GM12878 (cell line): ENCODE results near the gene CLASP1. TPM values are rescaled to one million over a fixed set of nuclear protein-coding genes. Genes with fewer than 3 reads are reported as not detected.

ENCODE experiments used
- ATAC-seq: fragments of 200-7000 bp; cut with Tn5 transposase; 3 replicates; pipeline ENCODE4 v1.9.1; 2020; ENCODE audit warnings: mild to moderate bottlenecking, moderate library complexity
- BruUV-seq: library from RNA; stranded (reverse); fragments of 400-500 nt; replicated peaks from 2 replicates; lab custom pipeline; 2021; lab: Mats Ljungman, UMichigan
- CTCF ChIA-PET: fragments of 300-600 bp; sonication (Branson Sonifier 250); formaldehyde crosslinking; extraction: SDS; loops from one replicate; lab custom pipeline; 2021; ENCODE audit warnings: inconsistent platforms; lab: Yijun Ruan, JAX
- POLR2A ChIA-PET: fragments of 350-600 bp; formaldehyde crosslinking; extraction: SDS; loops from one replicate; lab custom pipeline; 2021; ENCODE audit warnings: inconsistent platforms; lab: Charles Lee
- RAD21 ChIA-PET: fragments of 300-600 bp; sonication (Branson Sonifier 250); formaldehyde crosslinking; loops from one replicate; lab custom pipeline; 2023; ENCODE audit warnings: antibody characterized with exemption; ENCODE audit not compliant: unreplicated experiment; lab: Charles Lee
- SMC1A ChIA-PET: fragments of 300-600 bp; sonication (Branson Sonifier 250); formaldehyde crosslinking; loops from one replicate; lab custom pipeline; 2023; ENCODE audit not compliant: unreplicated experiment, uncharacterized antibody; lab: Charles Lee
- DNase-seq: peaks from one replicate; pipeline ENCODE4 v3.0.0-alpha.2; 2011; ENCODE audit warnings: low read depth, low spot score
- FAIRE-seq: peaks from 3 replicates; lab custom pipeline; 2011; peaks lifted over from hg19 to GRCh38; lab: Jason Lieb, UNC
- H2AFZ ChIP-seq: 2 replicates; pipeline ENCODE4 v1.6.0; 2011; ENCODE audit warnings: low read depth, low read length, control low read depth; ENCODE audit not compliant: control insufficient read depth
- H3K27ac ChIP-seq: 2 replicates; pipeline ENCODE4 v1.5.1; 2011; ENCODE audit warnings: control low read depth; ENCODE audit not compliant: control insufficient read depth, insufficient read depth
- H3K27me3 ChIP-seq, 2 experiments: replicated peaks in 1 of 2; 2 replicates each; pipeline versions ENCODE4 v1.6.0 to v1.6.1; 2011; ENCODE audit warnings: low read length in 1 of 2; ENCODE audit not compliant: control insufficient read depth in 2 of 2, insufficient read depth in 2 of 2
- H3K36me3 ChIP-seq, 2 experiments: 2 replicates each; pipeline ENCODE4 v1.5.1; 2011; ENCODE audit warnings: low read length in 1 of 2; ENCODE audit not compliant: control insufficient read depth in 2 of 2, insufficient read depth in 2 of 2
- H3K4me1 ChIP-seq: 2 replicates; pipeline ENCODE4 v1.6.1; 2011; ENCODE audit warnings: mild to moderate bottlenecking, low read length, moderate library complexity, mixed read lengths; ENCODE audit not compliant: control insufficient read depth, insufficient read depth
- H3K4me2 ChIP-seq: 2 replicates; pipeline ENCODE4 v1.6.0; 2011; ENCODE audit warnings: control low read depth; ENCODE audit not compliant: control insufficient read depth, insufficient read depth
- H3K4me3 ChIP-seq: fragments of 200-600 bp; sonication (generic); 2 replicates; pipeline ENCODE4 v1.5.1; 2016
- H3K79me2 ChIP-seq: 2 replicates; pipeline ENCODE4 v1.6.0; 2011; ENCODE audit warnings: low read length; ENCODE audit not compliant: control insufficient read depth, insufficient read depth
- H3K9ac ChIP-seq: 2 replicates; pipeline ENCODE4 v1.8.0; 2011; ENCODE audit warnings: low read length, control low read depth, mixed read lengths; ENCODE audit not compliant: control insufficient read depth, insufficient read depth
- H3K9me3 ChIP-seq: replicated peaks from 3 replicates; pipeline ENCODE4 v1.5.1; 2011; ENCODE audit warnings: mild to moderate bottlenecking, low read length; ENCODE audit not compliant: control insufficient read depth, insufficient read depth
- H4K20me1 ChIP-seq: 2 replicates; pipeline ENCODE4 v1.6.0; 2011; ENCODE audit not compliant: control insufficient read depth, insufficient read depth
- BMI1 ChIP-seq: fragments of 450-650 bp; IDR thresholded peaks from 2 replicates; pipeline ENCODE4 v1.6.1; 2016; ENCODE audit warnings: mild to moderate bottlenecking, moderate library complexity, borderline replicate concordance
- GATAD2B ChIP-seq: fragments of 450-650 bp; conservative IDR thresholded peaks from 2 replicates; pipeline ENCODE4 v1.6.1; 2017; ENCODE audit warnings: low read depth, mild to moderate bottlenecking, moderate library complexity
- HDGF ChIP-seq: fragments of 450-650 bp; IDR thresholded peaks from 2 replicates; pipeline ENCODE4 v1.6.1; 2016; ENCODE audit warnings: antibody characterized with exemption
- IKZF1 ChIP-seq: fragments of 450-650 bp; conservative IDR thresholded peaks from 2 replicates; pipeline ENCODE4 v1.6.1; 2017; ENCODE audit warnings: antibody characterized with exemption, mild to moderate bottlenecking
- IKZF2 ChIP-seq, 2 experiments: fragments of 450-650 bp; IDR thresholded peaks; 2 replicates each; pipeline ENCODE4 v1.6.1; 2017; ENCODE audit warnings: mild to moderate bottlenecking in 2 of 2, moderate library complexity in 2 of 2
- POLR2AphosphoS2 ChIP-seq: IDR thresholded peaks from 2 replicates; pipeline ENCODE4 v1.6.1; 2011; ENCODE audit warnings: low read depth, mild to moderate bottlenecking, low read length, improper control_type of control experiment, moderate library complexity
- SMAD1 ChIP-seq: fragments of 450-650 bp; IDR thresholded peaks from 2 replicates; pipeline ENCODE4 v1.6.1; 2018; ENCODE audit warnings: mild to moderate bottlenecking, low read depth; ENCODE audit not compliant: partially characterized antibody
- SREBF1 ChIP-seq: IDR thresholded peaks from 2 replicates; pipeline ENCODE4 v1.6.1; 2012; ENCODE audit warnings: mild to moderate bottlenecking, low read length
- TARDBP ChIP-seq: IDR thresholded peaks from 2 replicates; pipeline ENCODE4 v1.6.1; 2016; ENCODE audit warnings: borderline replicate concordance
- YBX1 ChIP-seq: fragments of 450-650 bp; IDR thresholded peaks from 2 replicates; pipeline ENCODE4 v1.6.1; 2016; ENCODE audit warnings: antibody characterized with exemption
- ZNF207 ChIP-seq: fragments of 450-650 bp; IDR thresholded peaks from 2 replicates; pipeline ENCODE4 v1.6.1; 2014; ENCODE audit warnings: antibody characterized with exemption, mild to moderate bottlenecking, borderline replicate concordance
- ZSCAN29 ChIP-seq: fragments of 450-650 bp; IDR thresholded peaks from 2 replicates; pipeline ENCODE4 v1.6.1; 2017; ENCODE audit warnings: mild to moderate bottlenecking, moderate library complexity
- ZZZ3 ChIP-seq: IDR thresholded peaks from 2 replicates; pipeline ENCODE4 v1.6.1; 2011; ENCODE audit warnings: low read depth; ENCODE audit not compliant: control insufficient read depth, insufficient read length
- WGBS: methylation state at CpG from one replicate; pipeline ENCODE4 v1.1.6; 2016; ENCODE audit warnings: low lambda C conversion rate; ENCODE audit not compliant: insufficient replicate concordance, insufficient coverage; ENCODE audit errors: missing lambda C conversion rate; 5-methylcytosine and 5-hydroxymethylcytosine counted together
- in situ Hi-C: fragments of 300-500 bp; cut with MboI; formaldehyde crosslinking; loops from 9 replicates; pipeline ENCODE4 v1.14.3; 2018; ENCODE audit warnings: mixed read lengths
- intact Hi-C: fragments of 100-400 bp; cut with micrococcal nuclease; formaldehyde crosslinking; loops from one replicate; pipeline ENCODE4 v1.14.2; 2022; ENCODE audit not compliant: unreplicated experiment
- polyA plus RNA-seq, 11 experiments: library from polyadenylated mRNA; depleted of rRNA in 4 of 11; unstranded in 6 of 11; stranded (reverse) in 5 of 11; fragments of >200 nt; fragmentation: Nextera tagmentation in 4 of 11; fragmentation: Illumina TruSeq in 1 of 11; extraction: Ambion mirVana in 4 of 11; extraction: Trizol in 1 of 11; gene quantifications; 1 replicate in 1 of 11; 2 replicates in 10 of 11; pipeline versions ENCODE4 v1.2.1 to v1.2.3, GENCODE V29; 2011 to 2016; ENCODE audit warnings: inconsistent platforms in 2 of 11, missing spikeins in 2 of 11, low read depth in 1 of 11
- total RNA-seq, 4 experiments: library from RNA; depleted of rRNA in 3 of 4; stranded (reverse); fragments of >200 nt in 3 of 4; fragmentation: Illumina TruSeq in 1 of 4; extraction: Trizol in 1 of 4; gene quantifications; 2 replicates each; pipeline versions ENCODE4 v1.2.1 to v1.2.3, GENCODE V29; 2013 to 2021
- TF ChIP-seq, protein P1 (sequence below), 3 experiments: IDR thresholded peaks in 2 of 3; conservative IDR thresholded peaks in 1 of 3; 2 replicates each; pipeline ENCODE4 v1.5.1; 2011; ENCODE audit warnings: low read depth in 3 of 3, low read length in 3 of 3, mild to moderate bottlenecking in 3 of 3, control low read depth in 2 of 3, moderate library complexity in 2 of 3, inconsistent platforms in 1 of 3, mixed read lengths in 1 of 3; ENCODE audit not compliant: control insufficient read depth in 2 of 3, insufficient read depth in 1 of 3; ENCODE audit errors: extremely low read depth in 1 of 3
- TF ChIP-seq, protein P2 (sequence below): IDR thresholded peaks from 2 replicates; pipeline ENCODE4 v1.6.1; 2011; ENCODE audit warnings: low read depth, low read length, improper control_type of control experiment, borderline replicate concordance

Gene CLASP1
- total and polyA plus RNA-seq, 10 of the 15 experiments (the other 5 are each of a cell fraction or from before 2014, with no cell fraction given), result 1.4 to 62.4 (median 32.9) TPM

DNA sequence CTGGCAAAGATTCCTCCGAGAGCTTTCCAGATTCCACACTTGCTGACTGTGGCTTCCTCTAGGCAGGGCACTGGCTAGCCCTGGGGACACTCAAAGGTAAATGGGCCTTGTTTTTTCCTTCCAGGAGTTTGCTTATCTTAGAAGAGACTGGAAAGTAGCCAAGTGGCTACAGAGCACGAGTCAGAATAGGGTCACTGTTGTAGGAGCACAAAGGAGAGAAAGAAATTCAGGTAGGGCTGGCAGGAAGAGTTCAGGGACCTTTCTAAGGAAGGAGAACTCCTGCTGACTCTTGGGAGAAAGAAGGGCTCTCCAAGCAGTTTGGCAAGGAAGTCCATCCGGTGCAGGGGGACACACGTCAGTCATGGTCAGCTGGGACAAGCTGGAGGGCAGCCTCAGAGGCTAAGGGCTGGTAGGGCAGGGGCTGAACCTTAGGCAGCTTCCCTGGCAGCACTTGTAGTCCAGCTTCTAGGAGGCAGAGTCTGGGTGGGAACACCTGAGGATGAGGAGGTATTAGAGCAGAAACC is 47.9 kb upstream of the CLASP1 start:
- ChIA-PET SMC1A (no interaction called here), RAD21 (no interaction called here), CTCF (no interaction called here), POLR2A (no interaction called here)
- H3K79me2 ChIP-seq, result no peaks in the 10 kb centered on the region
- 36% methylated on average over 4 of the region's 4 CpGs for WGBS
- FAIRE-seq (no peak), ATAC-seq (no peak), DNase-seq (no peak)
- no peak for TF ChIP-seq ZNF207
- TF ChIP-seq YBX1, result no peak
- TF ChIP-seq SMAD1, result no peak
- in situ Hi-C loops, result no loop called here
- BruUV-seq, result no TSS peak
- H2AFZ ChIP-seq, result no peak overlapping the region
- no peaks in the 10 kb centered on the region for H4K20me1 ChIP-seq
- H3K36me3 ChIP-seq, result no peaks in the 10 kb centered on the region
- intact Hi-C loops, result loop anchor here (5.0 kb wide), 1 partner anchor 100 kb away; no protein-coding TSS in a partner anchor
- H3K4me2 ChIP-seq, result no peak overlapping the region
- peaks cover 15% of the 10 kb centered on the region for H3K4me1 ChIP-seq
- H3K9me3 ChIP-seq, result no peaks in the 10 kb centered on the region
- H3K27ac ChIP-seq, result no peak overlapping the region
- no peak overlapping the region for H3K4me3 ChIP-seq
- no peak overlapping the region for H3K9ac ChIP-seq
- H3K27me3 ChIP-seq, result no peaks in the 10 kb centered on the region

DNA sequence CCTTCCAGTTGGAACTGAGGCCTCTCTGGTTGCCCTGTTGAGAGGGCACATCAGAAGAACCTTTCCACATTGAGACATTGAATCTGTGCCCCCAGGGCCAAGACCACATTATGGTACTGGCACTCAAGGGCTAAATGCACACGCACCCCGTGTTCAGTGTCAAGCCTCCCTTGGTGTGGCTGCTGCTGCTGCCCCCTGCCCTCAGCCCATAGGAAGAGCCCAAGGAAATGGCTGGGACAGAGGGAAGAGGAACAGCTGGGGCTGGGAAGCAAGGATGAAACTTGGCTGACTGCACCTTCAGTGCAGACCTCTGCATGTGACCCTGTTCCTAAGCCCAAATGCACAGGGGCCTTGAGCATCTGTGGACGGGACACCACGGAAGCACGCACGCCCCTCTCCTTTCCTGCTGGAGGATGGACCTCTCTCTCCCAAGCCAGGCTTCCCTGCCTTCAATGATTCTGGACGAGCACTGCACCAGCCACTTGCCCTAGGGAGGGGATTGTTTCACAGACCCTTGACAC is 47.2 kb upstream of the CLASP1 start:
- POLR2A ChIA-PET, result no interaction called here
- WGBS, result 82% methylated on average over 7 of the region's 7 CpGs
- TF ChIP-seq SREBF1 (no peak), TARDBP (no peak), POLR2AphosphoS2 (no peak), ZZZ3 (no peak), HDGF (no peak), BMI1 (no peak), IKZF1 (no peak), IKZF2 (IDR thresholded peaks at IDR 0.05) (no peak), GATAD2B (no peak), ZSCAN29 (no peak)
- TF ChIP-seq, protein P1, sequence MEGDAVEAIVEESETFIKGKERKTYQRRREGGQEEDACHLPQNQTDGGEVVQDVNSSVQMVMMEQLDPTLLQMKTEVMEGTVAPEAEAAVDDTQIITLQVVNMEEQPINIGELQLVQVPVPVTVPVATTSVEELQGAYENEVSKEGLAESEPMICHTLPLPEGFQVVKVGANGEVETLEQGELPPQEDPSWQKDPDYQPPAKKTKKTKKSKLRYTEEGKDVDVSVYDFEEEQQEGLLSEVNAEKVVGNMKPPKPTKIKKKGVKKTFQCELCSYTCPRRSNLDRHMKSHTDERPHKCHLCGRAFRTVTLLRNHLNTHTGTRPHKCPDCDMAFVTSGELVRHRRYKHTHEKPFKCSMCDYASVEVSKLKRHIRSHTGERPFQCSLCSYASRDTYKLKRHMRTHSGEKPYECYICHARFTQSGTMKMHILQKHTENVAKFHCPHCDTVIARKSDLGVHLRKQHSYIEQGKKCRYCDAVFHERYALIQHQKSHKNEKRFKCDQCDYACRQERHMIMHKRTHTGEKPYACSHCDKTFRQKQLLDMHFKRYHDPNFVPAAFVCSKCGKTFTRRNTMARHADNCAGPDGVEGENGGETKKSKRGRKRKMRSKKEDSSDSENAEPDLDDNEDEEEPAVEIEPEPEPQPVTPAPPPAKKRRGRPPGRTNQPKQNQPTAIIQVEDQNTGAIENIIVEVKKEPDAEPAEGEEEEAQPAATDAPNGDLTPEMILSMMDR (IDR thresholded peaks at IDR 0.05 in 2 of 3, conservative IDR thresholded peaks at IDR 0.05 in 1 of 3; ENCODE audit: control insufficient read depth in 2 of 3, extremely low read depth in 1 of 3, insufficient read depth in 1 of 3, low read depth in 3 of 3, low read length in 3 of 3), result no peak
- TF ChIP-seq, protein P2, sequence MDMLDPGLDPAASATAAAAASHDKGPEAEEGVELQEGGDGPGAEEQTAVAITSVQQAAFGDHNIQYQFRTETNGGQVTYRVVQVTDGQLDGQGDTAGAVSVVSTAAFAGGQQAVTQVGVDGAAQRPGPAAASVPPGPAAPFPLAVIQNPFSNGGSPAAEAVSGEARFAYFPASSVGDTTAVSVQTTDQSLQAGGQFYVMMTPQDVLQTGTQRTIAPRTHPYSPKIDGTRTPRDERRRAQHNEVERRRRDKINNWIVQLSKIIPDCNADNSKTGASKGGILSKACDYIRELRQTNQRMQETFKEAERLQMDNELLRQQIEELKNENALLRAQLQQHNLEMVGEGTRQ, result no peak

More for the DNA sequence above, 47.2 kb upstream of the CLASP1 start:
- no peak for FAIRE-seq
- intact Hi-C loops (loop anchor here (5.0 kb wide), 1 partner anchor 99 kb away; no protein-coding TSS in a partner anchor), in situ Hi-C loops (no loop called here)
- no peaks in the 10 kb centered on the region for H3K9me3 ChIP-seq
- BruUV-seq, result no TSS peak
- peaks cover 15% of the 10 kb centered on the region for H3K4me1 ChIP-seq
- no peaks in the 10 kb centered on the region for H3K36me3 ChIP-seq
- ChIA-PET RAD21 (no interaction called here), SMC1A (no interaction called here), CTCF (no interaction called here)
- H3K27ac ChIP-seq, result no peak overlapping the region
- H3K27me3 ChIP-seq, result no peaks in the 10 kb centered on the region
- no peak overlapping the region for H3K4me2 ChIP-seq
- no peak overlapping the region for H3K4me3 ChIP-seq
- H4K20me1 ChIP-seq, result no peaks in the 10 kb centered on the region
- H3K9ac ChIP-seq, result no peak overlapping the region
- no peak for ATAC-seq
- no peak overlapping the region for H2AFZ ChIP-seq
- no peak for DNase-seq
- H3K79me2 ChIP-seq, result no peaks in the 10 kb centered on the region
